Tibial nerve (tissue), 3 donors: ENCODE measurements around the gene ZNF234.

Experiments
- POLR2A ChIP-seq, 2 donors: fragments of 450-650 bp; IDR thresholded peaks; one replicate each; pipeline ENCODE4 v1.6.1; 2017; ENCODE audit warnings: antibody characterized with exemption in 2 of 2, mild to moderate bottlenecking in 2 of 2, moderate library complexity in 2 of 2
- TF ChIP-seq, protein P1 (sequence below), 5 experiments: fragments of 200-600 bp in 3 of 5; fragments of 450-650 bp in 2 of 5; sonication (generic) in 3 of 5; IDR thresholded peaks; one replicate each; pipeline ENCODE4 v1.5.1; 2016 to 2019; ENCODE audit warnings: antibody characterized with exemption in 5 of 5, mild to moderate bottlenecking in 3 of 5, moderate library complexity in 2 of 5

DNA sequence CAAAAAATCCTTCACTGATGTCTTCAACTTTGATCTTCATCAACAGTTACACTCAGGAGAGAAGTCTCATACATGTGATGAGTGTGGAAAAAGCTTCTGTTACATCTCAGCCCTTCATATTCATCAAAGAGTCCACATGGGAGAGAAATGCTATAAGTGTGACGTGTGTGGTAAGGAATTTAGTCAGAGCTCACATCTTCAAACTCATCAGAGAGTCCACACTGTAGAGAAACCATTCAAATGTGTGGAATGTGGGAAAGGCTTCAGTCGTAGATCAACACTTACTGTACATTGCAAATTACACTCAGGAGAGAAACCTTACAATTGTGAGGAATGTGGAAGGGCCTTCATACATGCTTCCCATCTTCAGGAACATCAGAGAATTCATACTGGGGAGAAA lies 15.1 kb downstream of the ZNF234 start:
- no peak for TF ChIP-seq POLR2A (IDR thresholded peaks at IDR 0.05)
- TF ChIP-seq, protein P1, sequence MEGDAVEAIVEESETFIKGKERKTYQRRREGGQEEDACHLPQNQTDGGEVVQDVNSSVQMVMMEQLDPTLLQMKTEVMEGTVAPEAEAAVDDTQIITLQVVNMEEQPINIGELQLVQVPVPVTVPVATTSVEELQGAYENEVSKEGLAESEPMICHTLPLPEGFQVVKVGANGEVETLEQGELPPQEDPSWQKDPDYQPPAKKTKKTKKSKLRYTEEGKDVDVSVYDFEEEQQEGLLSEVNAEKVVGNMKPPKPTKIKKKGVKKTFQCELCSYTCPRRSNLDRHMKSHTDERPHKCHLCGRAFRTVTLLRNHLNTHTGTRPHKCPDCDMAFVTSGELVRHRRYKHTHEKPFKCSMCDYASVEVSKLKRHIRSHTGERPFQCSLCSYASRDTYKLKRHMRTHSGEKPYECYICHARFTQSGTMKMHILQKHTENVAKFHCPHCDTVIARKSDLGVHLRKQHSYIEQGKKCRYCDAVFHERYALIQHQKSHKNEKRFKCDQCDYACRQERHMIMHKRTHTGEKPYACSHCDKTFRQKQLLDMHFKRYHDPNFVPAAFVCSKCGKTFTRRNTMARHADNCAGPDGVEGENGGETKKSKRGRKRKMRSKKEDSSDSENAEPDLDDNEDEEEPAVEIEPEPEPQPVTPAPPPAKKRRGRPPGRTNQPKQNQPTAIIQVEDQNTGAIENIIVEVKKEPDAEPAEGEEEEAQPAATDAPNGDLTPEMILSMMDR (IDR thresholded peaks at IDR 0.05) = no peak
